22Rv1 (cell line): ENCODE measurements around the gene KRT33B.
"Not testable (repeated sequence)": the region's sequence is repeated elsewhere in the genome, so short reads cannot be mapped to it uniquely, and the experiment has no call there.

Experiments used
- H3K27ac ChIP-seq: fragments of 450-650 bp; 2 replicates; pipeline ENCODE4 v1.5.1; 2017
- ZFX ChIP-seq: fragments of 450-650 bp; IDR thresholded peaks from 2 replicates; pipeline ENCODE4 v1.6.1; 2017; ENCODE audit warnings: antibody characterized with exemption, borderline replicate concordance
- TF ChIP-seq, protein P1 (sequence below): fragments of 450-650 bp; IDR thresholded peaks from 2 replicates; pipeline ENCODE4 v1.5.1; 2017; ENCODE audit warnings: mild to moderate bottlenecking

The KRT33B gene

DNA sequence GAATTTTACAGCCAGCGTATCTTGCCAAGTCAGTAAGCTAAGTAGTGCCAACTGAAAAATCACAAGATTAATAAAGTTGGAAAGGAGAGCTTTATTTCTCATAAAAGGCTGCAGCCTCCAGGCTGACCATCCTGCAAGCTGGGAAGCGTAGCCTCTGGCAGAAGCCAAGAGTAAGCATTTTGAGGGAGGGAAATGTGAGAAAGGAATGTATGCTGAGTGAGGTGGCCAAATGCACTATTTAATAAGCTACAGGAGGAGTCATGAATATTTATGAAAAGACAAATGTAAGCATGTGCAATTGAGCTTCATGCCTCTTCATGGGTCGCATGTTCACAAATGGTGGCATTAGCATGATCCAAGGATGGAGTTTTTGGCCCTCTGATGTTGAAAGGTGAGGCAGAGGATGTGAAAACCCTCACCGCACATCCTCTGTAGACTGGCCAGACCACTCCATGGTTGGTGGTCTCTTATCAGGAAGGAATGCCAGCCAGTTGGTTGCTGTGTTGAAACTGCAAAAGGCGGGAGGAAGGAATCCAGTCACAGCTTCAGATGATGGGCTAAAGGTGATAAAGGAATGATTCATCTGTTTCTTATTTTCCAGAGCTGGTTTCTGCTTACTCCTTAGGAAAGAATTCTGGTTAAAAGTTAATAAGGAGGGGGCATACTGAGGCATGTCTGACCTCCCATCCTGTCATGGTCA, 9.2 kb downstream of the KRT33B start:
- TF ChIP-seq ZFX: no peak
- TF ChIP-seq, protein P1, sequence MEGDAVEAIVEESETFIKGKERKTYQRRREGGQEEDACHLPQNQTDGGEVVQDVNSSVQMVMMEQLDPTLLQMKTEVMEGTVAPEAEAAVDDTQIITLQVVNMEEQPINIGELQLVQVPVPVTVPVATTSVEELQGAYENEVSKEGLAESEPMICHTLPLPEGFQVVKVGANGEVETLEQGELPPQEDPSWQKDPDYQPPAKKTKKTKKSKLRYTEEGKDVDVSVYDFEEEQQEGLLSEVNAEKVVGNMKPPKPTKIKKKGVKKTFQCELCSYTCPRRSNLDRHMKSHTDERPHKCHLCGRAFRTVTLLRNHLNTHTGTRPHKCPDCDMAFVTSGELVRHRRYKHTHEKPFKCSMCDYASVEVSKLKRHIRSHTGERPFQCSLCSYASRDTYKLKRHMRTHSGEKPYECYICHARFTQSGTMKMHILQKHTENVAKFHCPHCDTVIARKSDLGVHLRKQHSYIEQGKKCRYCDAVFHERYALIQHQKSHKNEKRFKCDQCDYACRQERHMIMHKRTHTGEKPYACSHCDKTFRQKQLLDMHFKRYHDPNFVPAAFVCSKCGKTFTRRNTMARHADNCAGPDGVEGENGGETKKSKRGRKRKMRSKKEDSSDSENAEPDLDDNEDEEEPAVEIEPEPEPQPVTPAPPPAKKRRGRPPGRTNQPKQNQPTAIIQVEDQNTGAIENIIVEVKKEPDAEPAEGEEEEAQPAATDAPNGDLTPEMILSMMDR: no peak
- no peak overlapping the region for H3K27ac ChIP-seq

- TF ChIP-seq, protein P1: no peak
- TF ChIP-seq ZFX: no peak
- H3K27ac ChIP-seq: no peak overlapping the region
These were observed 15.1 kb downstream of the KRT33B start for GRCh38 chr17:41354536-41354935.

GRCh38 chr17:41352597-41353366, 16.8 kb downstream of the KRT33B start:
- no peak for TF ChIP-seq ZFX
- H3K27ac ChIP-seq: no peak overlapping the region

GRCh38 chr17:41351177-41351576, 18.4 kb downstream of the KRT33B start:
- TF ChIP-seq, protein P1: no peak
- no peak for TF ChIP-seq ZFX
- no peak overlapping the region for H3K27ac ChIP-seq

GRCh38 chr17:41350381-41350878, 19.2 kb downstream of the KRT33B start, which contains the start of gene KRT33A:
TSS of gene KRT33A (minus strand) at chr17:41350828. CDS start at chr17:41350767, 61 bp downstream.
- H3K27ac ChIP-seq: not testable (repeated sequence)

GRCh38 chr17:41347869-41348760, 21.5 kb downstream of the KRT33B start:
- TF ChIP-seq, protein P1: no peak
- no peak for TF ChIP-seq ZFX
- no peak overlapping the region for H3K27ac ChIP-seq

DNA sequence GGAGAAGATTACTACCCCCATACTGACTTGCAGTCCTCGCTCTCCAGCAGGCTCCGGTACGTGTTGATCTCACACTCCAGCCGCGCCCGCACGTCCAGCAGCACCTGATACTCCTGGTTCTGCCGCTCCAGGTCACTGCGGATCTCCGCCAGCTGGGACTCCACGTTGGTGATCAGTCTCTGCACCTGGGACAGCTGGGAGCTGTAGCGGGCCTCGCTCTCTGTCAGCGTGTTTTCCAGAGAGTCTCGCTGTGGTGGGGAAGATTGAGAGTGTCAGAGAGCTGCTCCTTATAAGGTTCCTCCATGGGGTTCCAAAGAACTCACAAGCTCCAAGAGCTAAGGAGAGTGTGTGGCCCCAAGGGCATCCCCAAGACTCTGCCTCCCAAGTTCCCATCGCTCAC, 23.2 kb downstream of the KRT33B start:
- not testable (repeated sequence) for H3K27ac ChIP-seq

DNA sequence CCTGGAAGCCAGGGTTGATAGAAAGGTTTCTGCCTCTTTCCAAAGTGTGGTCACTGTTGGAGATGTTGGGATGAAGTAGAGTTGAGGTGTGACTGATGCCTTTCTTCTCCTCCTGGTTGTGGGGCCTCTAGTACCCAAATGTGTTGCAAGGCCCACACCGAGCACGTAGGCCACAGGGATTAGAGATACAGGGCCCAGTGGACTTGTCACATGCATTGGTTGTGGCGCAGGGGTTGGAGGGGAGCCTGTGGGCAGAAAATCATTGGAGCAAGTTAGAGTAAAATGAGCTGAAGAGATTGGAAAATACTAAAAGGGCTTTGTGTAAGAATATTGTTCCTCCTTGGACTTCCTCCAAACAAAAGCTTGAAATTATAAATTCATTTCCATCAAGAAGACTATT, 23.6 kb downstream of the KRT33B start:
- TF ChIP-seq ZFX: no peak
- TF ChIP-seq, protein P1: no peak
- no peak overlapping the region for H3K27ac ChIP-seq
